Measurements from ENCODE around the gene IGSF23.
"Not testable (repeated sequence)": the region's sequence is repeated elsewhere in the genome, so short reads cannot be mapped to it uniquely, and the experiment has no call there.

Gene IGSF23

DNA sequence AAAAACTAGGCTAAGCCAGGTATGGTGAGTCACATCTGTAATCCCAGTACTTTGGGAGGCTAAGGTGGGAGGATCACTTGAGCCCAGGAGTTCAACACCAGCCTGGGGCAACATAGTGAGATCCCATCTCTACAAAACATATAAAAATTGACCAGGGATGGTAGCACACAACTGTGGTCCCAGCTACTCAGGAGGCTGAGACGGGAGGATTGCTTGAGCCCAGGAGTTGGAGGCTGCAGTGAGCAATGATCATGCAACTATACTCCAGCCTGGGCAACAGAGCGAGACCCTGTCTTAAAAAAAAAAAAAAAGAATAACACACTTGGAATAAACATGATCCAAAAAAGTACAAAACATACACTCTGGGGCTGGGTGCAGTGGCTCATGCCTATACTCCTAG is 56.7 kb downstream of the IGSF23 start:
- not testable (repeated sequence) for DNase-seq

DNA sequence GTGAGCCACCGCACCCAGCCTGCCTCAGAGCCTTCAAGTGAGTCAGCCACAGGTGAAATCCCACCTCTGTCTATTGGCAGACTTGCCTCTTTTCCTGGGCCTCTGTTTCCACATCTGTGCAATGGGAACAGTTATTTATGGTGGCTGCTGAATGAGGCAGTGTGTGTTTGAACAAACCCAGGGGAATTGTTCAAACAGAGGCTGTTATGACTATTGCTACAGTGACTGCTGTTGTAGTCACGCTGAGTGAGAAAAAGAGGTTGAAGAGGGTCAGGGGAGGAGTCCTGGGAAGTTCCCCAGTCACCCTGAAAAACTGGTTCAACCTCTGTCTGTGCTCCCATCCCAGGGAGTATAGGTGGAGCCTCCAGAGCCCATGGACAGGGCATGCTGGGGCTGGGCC is 58.0 kb downstream of the IGSF23 start, which contains the start of gene CEACAM19:
TSS of gene CEACAM19 (plus strand) at position 83 of the 400 bp plus-strand sequence. CDS start 450 bp downstream, outside the sequence.
- DNase-seq = no peak

DNA sequence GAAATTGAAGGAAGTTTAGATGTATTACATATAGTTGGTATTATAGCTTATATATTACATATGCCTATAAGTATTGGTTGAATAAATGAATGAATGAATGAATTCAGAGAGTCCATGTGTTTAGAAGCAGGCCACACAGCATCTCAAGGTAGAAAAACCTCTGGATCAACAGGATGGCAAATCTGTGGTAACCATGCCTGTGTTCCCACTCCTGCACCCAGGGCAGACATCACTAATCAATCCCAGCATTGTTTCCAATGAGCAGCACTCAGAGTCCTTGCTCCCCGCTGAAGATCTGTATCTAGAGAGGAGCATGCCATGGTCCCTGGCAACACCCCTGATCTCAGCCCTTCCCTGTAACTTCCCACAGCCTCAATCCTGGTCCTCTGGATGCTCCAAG is 58.9 kb downstream of the IGSF23 start:
- no peak for DNase-seq

DNA sequence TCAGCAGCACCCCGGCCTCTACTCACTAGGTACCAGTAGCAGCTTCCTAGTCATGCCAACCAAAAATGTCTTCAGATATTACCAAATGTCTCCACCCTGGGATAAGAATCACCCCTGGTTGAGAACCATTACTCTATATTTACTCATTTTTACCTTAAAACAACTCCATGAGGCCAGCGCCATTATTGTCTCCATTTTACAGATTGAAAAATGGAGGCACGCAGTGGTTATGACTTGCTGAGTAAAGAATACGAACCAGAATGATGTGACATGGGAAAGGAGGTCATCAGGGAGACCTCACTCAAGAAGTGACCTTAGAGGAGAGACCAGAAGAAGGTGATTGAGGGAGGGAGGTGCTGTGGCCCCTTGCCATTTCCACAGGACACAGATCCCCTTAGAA is 60.1 kb downstream of the IGSF23 start:
- DNase-seq = no peak

DNA sequence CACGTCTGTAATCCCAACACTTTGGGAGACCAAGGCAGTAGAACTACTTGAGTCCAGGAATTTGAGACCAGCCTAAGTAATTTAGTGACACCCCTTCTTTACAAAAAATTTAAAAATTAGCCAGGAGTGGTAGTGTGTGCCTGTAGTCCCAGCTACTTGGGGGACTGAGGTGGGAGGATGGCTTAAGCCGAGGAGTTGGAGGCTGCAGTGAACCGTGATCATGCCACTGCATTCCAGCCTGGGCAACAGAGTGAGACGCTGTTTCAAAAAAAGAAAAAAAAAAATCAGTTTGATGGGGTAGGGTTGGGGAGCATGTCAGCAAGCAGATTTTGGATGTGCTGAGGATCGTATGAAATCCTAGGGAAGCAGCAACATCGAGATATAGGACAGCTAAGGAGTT is 62.2 kb downstream of the IGSF23 start:
- no peak for DNase-seq

DNA sequence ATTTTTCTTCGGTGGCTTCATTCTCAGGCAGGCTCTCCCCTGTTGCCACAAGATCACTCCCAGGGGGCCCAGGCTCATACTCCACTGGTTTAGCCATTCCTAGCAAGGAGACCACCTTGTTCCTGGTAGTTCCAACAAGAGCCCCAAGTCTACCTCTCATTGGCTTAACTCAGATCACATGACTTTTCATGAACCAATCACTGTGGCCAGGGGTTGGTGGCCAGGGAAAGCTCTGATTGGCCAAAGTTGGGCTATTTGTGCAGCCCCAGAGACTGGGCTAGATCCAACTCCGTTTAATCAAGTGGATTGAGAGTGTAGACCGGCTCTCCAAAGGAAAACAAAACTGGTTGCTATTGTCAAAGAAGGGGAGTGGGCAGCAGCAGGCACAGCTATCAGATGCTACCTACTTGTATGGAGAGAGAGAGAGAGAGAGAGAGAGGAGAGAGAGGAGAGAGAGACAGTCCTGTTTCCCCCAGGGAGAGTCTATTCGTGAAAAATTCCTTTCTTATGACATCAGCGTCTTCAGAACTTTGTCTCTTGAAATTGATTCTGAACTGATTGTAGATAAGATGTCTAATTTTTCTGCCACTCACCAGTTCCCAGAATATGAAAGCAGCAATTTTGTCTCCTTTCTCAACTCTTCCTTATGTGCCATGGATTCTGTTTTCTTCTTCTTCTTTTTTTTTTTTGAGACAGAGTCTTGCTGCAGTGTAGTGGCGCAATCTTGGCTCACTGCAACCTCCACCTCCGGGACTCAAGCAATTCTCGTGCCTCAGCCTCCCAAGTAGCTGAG is 63.9 kb downstream of the IGSF23 start:
- DNase-seq = no peak

DNA sequence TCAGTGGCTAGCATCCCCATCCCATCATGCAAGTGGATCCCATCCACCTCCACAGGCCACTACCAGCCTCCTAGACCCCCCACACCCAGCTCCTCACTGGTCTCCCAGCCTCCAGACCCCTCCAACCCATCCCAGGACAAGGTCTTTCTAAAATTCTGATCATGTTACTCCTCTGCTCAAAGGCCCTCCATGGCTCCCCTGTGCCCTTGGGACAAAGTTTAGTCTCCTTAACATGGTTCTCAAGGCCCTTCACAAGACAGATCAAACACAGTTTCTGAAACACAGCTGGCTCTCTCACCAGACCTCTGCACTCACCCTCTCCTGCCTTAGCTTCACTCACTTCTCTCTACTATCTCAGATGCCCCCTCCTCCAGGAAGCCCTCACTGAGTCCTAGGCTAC is 67.2 kb downstream of the IGSF23 start:
- DNase-seq = no peak

DNA sequence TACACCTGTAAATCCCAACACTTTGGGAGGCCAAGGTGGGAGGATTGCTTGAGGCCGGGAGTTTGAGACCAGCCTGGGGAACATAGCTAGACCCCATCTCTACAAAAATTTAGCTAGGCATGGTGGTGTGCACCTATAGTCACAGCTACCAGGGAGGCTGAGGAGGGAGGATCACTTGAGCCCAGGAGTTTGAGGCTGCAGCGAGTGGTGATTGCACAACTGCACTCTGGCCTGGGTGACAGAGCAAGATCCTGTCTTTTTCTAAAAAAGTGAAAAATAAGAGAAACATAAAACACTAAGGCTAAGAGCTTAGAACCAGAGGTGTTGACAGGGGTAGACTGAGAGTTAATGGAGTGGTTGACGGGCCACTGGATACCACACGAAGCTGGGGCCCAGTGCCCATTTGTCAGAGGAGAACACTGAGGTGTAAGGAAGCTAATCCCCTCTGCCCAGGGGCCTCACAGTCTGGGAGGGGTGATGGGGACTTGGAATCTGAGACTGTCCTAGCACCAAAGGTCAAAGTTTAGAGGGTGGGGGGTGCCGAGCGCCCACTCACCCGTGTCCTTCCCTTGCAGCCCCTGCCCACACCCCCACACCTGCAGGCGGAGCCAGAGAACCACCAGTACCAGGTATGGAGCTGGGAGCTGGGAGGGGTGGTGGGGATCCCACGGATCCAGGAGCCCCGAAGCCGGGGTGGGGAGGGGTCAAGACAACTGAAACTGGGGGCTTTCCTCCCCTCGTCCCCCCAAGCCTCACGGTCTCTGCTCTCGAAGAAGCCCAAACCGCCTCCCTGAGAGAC is 68.8 kb downstream of the IGSF23 start:
- no peak for DNase-seq

DNA sequence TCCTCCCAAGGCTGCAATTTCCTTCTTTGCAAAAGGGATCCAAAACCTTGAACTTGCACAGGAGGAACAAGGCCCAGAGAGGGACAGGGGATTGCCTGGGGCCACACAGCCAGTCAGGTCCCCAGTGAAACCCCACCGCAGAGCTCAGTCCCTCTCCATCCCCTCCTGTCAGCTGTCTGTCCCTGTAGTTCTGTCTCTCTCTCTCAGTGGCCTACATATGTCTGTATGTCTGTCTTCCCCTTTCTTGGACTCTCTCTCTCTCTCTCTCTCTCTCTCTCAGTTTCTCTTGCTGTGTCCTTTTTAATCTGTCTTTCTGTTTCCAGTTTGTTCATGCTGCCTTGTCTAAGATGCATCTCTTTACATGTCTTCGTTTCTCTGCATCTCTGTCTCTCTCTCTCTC is 69.4 kb downstream of the IGSF23 start:
- no peak for DNase-seq

DNA sequence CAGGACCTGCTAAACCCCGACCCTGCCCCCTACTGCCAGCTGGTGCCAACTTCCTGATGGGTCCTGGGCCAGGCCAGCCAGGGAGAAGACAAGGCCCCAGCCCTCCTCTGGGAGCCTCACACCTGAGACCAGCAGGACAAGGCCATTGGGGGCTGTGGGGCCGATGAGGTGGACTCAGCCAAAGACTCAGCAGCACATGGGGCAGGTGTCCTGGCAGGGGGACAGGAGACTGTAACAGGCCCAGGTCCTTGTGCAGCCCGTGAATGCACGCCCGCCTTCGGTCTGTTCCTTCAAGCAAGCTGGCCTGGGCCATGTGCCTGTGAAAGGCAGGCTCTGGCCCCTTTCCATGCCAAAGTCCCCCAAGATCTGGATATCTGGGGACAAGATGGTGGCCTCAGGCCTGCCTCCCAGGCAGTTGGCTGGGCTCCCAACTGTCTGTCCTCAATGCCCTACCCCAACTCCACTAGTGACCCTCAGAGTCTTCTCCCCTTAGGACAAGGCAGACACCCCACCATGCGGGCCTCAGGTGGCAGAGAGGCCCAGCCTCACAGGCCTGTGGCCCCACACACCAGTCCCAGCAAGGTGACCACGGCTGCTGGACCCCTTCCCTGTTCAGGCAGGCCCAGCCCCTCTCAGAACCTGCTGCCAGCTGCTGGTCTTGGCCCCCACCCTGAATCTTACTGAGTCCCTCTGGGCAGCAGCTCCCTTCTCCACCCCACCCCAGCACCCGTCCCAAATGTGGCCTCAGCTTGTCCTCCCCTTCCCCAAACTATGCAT is 70.3 kb downstream of the IGSF23 start:
- no peak for DNase-seq

DNA sequence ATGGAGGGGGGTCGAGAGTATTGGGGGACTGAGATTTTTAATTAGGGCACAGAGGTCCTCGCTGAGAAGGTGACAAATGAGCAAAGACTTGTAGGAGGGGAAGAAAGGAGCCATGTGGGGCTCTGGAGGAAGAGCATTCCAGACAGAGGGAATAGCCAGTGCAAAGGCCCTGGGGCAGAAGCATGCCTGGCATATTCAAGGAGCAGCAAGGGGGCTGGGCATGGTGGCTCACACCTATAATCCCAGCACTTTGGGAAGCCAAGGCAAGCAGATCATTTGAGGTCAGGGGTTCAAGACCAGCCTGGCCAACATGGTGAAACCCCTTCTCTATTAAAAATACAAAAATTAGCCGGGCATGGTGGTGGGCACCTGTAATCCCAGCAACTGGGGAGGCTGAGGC is 71.0 kb downstream of the IGSF23 start:
- DNase-seq = not testable (repeated sequence)

DNA sequence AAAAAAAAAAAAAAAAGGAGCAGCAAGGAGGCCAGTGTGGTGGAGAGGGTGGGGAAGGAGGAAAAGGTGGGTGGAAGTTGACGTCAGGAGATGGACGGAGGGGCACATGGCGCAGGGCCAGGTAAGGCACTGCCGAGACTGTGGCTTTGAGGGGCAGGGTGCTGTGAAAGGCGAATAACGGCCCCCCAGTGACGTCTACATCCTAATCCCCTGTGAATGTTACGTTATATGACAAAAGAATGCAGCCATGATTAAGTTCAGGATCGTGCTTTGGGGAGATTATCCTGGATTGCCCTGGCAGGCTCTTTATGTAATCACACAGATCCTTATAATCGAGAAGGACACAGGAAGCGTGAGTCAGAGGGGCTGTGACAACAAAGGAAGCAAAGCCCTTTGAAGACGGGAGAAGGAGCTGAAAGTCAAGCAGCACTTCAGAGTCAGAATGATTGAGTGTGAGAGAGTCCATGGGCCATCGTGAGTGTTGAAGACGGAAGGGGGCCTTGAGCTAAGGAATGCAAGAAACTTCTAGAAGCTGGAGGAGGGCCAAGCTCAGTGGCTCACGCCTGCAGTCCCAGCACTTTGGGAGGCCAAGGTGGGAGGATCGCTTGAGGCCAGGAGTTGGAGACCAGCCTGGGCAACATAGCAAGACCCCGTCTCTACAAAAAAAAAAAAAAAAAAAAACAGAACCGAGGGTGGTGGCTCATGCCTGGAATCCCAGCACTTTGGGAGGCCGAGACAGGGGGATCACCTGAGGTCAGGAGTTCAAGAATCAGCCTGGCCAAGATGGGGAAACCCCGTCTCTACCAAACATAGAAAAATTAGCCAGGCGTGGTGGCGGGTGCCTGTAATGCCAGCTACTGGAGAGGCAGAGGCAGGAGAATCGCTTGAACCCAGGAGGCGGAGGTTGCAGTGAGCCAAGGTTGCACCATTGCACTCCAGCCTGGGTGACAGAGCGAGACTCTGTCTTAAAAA is 71.8 kb downstream of the IGSF23 start:
- DNase-seq = no peak

DNA sequence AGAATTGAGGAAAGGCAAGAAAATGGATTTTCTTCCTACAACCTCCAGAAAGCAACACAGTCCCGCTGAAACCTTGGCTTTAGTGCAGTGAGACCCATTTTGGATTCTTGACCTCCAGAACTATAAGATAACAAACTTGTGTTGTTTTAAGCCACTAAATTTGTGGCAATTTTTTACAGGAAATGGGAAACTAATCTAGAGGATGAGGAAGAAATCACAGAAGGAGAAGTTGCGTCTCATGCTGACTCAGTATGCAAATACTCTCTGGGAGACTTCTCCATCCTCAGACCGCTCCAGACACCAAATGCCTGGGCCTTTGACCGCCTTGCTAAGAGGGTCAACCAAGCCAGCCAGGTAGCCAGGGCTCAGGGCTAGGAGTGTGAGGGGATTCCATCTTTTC is 72.5 kb downstream of the IGSF23 start:
- no peak for DNase-seq
